A549 treated with DMSO at 1 μM for 4 hours (cell line): ENCODE results near the gene TMOD3. TPM values are rescaled to one million over a fixed set of nuclear protein-coding genes. Genes with fewer than 3 reads are reported as not detected.

ENCODE experiments used
- total RNA-seq: library from RNA; stranded (reverse); fragments of 200-300 nt; extraction: Qiagen RNA extraction; gene quantifications from 5 replicates; pipeline ENCODE4 v1.2.3, GENCODE V29; 2022; ENCODE audit warnings: low read depth

The TMOD3 gene
- total RNA-seq: 46.1 to 69.9 TPM (median 59.3 TPM) in 5 replicates

GRCh38 chr15:51829376-51830275 is at the start of gene TMOD3:
TMOD3 (plus strand) TSS chr15:51829653; CDS start chr15:51862885, 33,232 bp downstream.

Other genes with a start within 250 kb of the TMOD3 start
- 15.5 to 25.4 TPM (median 22.1 TPM) in 5 replicates for gene DMXL2, start 206.9 kb upstream of the TMOD3 start, total RNA-seq
- 0.02 to 0.20 TPM (median 0.05 TPM) in 5 replicates for gene SCG3, start 148.2 kb upstream of the TMOD3 start, total RNA-seq
- gene LYSMD2, start 92.0 kb upstream of the TMOD3 start, total RNA-seq: 23.6 to 30.7 TPM (median 28.0 TPM) in 5 replicates
- 1.1 to 2.8 TPM (median 1.8 TPM) in 5 replicates for gene TMOD2, start 78.1 kb upstream of the TMOD3 start, total RNA-seq
- 49.2 to 58.0 TPM (median 52.8 TPM) in 5 replicates for gene LEO1, start 142.1 kb downstream of the TMOD3 start, total RNA-seq
- gene MAPK6, start 189.6 kb downstream of the TMOD3 start, total RNA-seq: 45.8 to 62.6 TPM (median 59.5 TPM) in 5 replicates